Measurements from ENCODE around the gene SLCO2B1.

Gene SLCO2B1

DNA sequence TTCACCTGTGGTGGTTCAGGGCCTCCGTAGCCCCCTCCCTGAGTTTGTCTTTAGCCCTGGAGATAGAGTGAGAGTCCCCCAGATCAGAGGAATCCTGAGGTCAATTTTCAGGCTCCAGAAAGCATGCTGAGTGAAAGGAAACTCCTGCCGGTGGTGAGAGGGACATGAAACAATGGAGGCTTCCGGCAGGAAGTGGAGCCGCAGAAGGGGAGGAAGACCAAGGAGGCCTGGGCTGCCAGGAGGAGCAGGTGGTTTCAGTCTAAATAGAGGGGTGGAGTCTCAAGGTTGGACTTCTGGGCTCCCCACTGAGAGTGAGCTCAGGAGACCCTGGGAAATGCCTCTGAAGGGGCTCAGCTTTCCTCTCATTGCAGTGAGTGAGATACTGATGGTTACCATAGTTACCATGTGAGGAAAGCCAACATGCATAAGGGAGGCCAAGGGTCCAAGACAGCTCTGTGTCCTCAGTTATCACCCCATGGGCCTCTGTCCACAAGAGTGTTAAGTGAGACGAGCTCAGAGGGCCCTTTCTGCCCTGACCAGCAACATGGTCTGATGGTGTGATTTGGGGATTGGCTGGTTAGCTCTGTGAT, 10.7 kb downstream of the SLCO2B1 start:
- H3K4me3 ChIP-seq (ENCODE audit: insufficient read depth, low read depth, low read length, poor library complexity, severe bottlenecking) = no peak overlapping the region
- H3K36me3 ChIP-seq (ENCODE audit: control insufficient read depth, insufficient read depth, low read length) = no peaks in the 10 kb centered on the region
- DNase-seq = no peak
- no peaks in the 10 kb centered on the region for H3K9me3 ChIP-seq (ENCODE audit: control insufficient read depth, low read length)
- H3K27ac ChIP-seq (ENCODE audit: insufficient read depth, low read length, poor library complexity, severe bottlenecking) = no peak overlapping the region
- H3K27me3 ChIP-seq (replicated peaks; ENCODE audit: control insufficient read depth, insufficient read depth, low read length, poor library complexity, severe bottlenecking) = no peaks in the 10 kb centered on the region
- H3K4me1 ChIP-seq (ENCODE audit: control insufficient read depth, insufficient read depth, low read length, poor library complexity, severe bottlenecking) = no peaks in the 10 kb centered on the region

DNA sequence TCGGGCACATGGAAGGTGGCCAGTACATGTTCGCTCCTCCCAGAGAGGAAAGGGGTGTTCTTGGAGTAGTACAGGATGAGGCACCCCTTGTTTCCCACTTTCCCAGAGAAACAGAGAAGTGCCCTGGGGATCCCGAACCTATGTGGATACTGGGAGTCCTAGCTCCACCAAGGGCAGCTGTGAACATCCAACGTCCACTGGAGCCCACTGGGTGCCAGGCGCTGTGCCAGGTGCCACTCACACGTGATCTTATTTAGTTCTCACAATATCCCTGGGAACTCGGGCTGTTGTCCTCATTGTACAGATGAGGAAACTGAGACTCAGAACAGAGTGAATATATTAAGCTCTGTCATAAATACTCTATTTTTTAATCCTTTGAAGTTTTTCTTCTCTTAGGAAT, 12.0 kb downstream of the SLCO2B1 start:
- H3K36me3 ChIP-seq (ENCODE audit: control insufficient read depth, insufficient read depth, low read length) = no peaks in the 10 kb centered on the region
- H3K4me1 ChIP-seq (ENCODE audit: control insufficient read depth, insufficient read depth, low read length, poor library complexity, severe bottlenecking) = no peaks in the 10 kb centered on the region
- no peaks in the 10 kb centered on the region for H3K27me3 ChIP-seq (replicated peaks; ENCODE audit: control insufficient read depth, insufficient read depth, low read length, poor library complexity, severe bottlenecking)
- DNase-seq = no peak
- H3K27ac ChIP-seq (ENCODE audit: insufficient read depth, low read length, poor library complexity, severe bottlenecking) = no peak overlapping the region
- no peak overlapping the region for H3K4me3 ChIP-seq (ENCODE audit: insufficient read depth, low read depth, low read length, poor library complexity, severe bottlenecking)
- H3K9me3 ChIP-seq (ENCODE audit: control insufficient read depth, low read length) = no peaks in the 10 kb centered on the region

DNA sequence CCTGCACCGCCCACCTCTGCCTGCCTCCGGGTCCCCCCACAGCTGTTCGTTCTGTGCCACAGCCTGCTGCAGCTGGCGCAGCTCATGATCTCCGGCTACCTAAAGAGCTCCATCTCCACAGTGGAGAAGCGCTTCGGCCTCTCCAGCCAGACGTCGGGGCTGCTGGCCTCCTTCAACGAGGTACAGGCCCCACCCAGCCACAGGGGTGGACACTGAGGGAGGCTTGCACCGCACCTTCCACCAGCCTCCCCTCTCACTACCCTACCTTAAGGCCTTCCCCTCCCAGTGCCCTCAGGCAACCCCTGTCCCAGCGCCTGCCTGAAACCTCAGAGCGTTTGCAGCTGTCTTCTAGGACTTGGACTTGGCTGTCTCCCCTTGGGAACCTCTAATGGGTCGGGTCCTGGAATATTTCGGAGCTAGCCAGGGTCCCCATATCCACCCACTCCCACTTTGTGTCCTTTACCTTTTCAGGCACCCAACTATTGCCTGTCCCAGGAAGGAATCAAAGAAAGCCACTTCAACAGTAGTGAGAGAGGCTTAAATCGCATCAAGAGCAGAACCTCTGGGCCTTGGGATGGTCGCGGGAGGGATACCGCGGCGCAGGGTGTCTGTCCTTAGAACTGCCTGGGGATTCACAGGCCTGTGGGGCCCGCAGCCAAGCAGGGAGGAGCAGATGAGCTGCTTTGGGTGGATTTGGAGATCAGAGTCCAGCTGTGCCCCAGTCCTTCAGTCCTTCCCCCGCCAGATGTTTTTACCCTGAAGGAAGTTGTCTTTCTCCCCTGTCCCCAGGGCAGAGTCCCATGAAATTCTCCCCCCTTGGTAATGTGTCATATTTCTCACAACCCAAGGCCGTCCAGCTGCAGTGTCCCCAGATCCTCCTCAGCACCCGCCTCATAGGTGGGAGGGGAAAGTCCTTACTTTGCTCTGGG, 13.3 kb downstream of the SLCO2B1 start:
- DNase-seq = no peak
- H3K36me3 ChIP-seq (ENCODE audit: control insufficient read depth, insufficient read depth, low read length) = no peaks in the 10 kb centered on the region
- H3K4me1 ChIP-seq (ENCODE audit: control insufficient read depth, insufficient read depth, low read length, poor library complexity, severe bottlenecking) = no peaks in the 10 kb centered on the region
- H3K9me3 ChIP-seq (ENCODE audit: control insufficient read depth, low read length) = no peaks in the 10 kb centered on the region
- no peak overlapping the region for H3K27ac ChIP-seq (ENCODE audit: insufficient read depth, low read length, poor library complexity, severe bottlenecking)
- H3K27me3 ChIP-seq (replicated peaks; ENCODE audit: control insufficient read depth, insufficient read depth, low read length, poor library complexity, severe bottlenecking) = no peaks in the 10 kb centered on the region
- no peak overlapping the region for H3K4me3 ChIP-seq (ENCODE audit: insufficient read depth, low read depth, low read length, poor library complexity, severe bottlenecking)

DNA sequence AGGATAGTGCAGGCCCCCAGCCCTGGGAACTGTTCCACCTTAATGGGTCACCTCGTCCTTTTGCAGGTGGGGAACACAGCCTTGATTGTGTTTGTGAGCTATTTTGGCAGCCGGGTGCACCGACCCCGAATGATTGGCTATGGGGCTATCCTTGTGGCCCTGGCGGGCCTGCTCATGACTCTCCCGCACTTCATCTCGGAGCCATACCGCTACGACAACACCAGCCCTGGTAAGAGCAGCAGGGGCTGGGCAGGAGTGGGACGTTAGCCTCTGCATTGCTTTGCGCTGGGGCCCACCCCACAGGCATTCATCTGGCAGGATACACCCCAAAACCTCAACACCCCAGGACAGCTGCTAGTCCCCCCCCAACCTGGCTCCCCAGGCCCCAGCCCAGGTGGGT, 14.8 kb downstream of the SLCO2B1 start:
- Histone ChIP-seq H3K9me3 (ENCODE audit: control insufficient read depth, low read length) (no peaks in the 10 kb centered on the region), H3K4me3 (ENCODE audit: insufficient read depth, low read depth, low read length, poor library complexity, severe bottlenecking) (no peak overlapping the region)

DNA sequence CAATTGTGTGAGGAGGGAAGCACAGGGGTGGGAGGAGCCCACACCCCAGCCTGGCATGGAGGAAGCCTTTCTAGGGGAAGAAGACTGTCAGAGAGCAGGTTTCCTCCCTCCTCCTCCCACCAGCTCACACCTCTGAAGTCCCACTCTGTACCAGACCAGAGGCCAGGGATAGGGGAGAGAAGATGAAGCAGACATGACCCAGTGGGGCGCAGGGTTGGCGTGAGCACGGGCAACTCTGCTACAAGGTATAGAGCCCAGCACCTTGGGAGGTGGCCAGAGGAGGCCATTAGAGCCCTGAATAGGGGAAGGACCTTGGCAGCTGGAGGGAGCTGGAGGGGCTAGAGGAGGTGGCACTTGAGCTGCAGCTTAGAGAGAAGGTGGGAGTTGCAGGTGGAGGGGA, 15.9 kb downstream of the SLCO2B1 start:
- Histone ChIP-seq H3K36me3 (ENCODE audit: control insufficient read depth, insufficient read depth, low read length) (no peaks in the 10 kb centered on the region), H3K27ac (ENCODE audit: insufficient read depth, low read length, poor library complexity, severe bottlenecking) (no peak overlapping the region), H3K4me3 (ENCODE audit: insufficient read depth, low read depth, low read length, poor library complexity, severe bottlenecking) (no peak overlapping the region), H3K4me1 (ENCODE audit: control insufficient read depth, insufficient read depth, low read length, poor library complexity, severe bottlenecking) (no peaks in the 10 kb centered on the region), H3K9me3 (ENCODE audit: control insufficient read depth, low read length) (no peaks in the 10 kb centered on the region), H3K27me3 (replicated peaks; ENCODE audit: control insufficient read depth, insufficient read depth, low read length, poor library complexity, severe bottlenecking) (no peaks in the 10 kb centered on the region)
- DNase-seq = no peak

More for the DNA sequence above, 14.8 kb downstream of the SLCO2B1 start:
- no peaks in the 10 kb centered on the region for H3K27me3 ChIP-seq (replicated peaks; ENCODE audit: control insufficient read depth, insufficient read depth, low read length, poor library complexity, severe bottlenecking)
- H3K27ac ChIP-seq (ENCODE audit: insufficient read depth, low read length, poor library complexity, severe bottlenecking) = no peak overlapping the region
- DNase-seq = no peak
- H3K36me3 ChIP-seq (ENCODE audit: control insufficient read depth, insufficient read depth, low read length) = no peaks in the 10 kb centered on the region
- H3K4me1 ChIP-seq (ENCODE audit: control insufficient read depth, insufficient read depth, low read length, poor library complexity, severe bottlenecking) = no peaks in the 10 kb centered on the region

DNA sequence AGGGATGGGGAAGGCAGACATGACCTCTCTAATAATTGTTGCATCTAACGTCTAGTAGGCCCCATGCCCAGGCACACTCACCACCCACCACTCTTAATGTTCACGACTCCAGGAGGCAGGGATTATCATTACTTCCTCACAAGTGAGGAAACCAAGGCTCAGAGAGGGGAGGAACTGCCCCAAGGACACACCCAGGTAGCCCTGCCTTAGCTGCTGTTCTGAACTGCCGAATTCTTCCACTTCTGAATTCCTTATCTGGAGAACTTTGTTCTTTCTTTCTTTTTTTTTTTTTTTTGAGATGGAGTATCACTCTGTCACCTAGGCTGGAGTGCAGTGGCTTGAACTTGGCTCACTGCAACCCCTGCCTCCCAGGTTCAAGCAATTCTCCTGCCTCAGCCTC, 16.7 kb downstream of the SLCO2B1 start:
- Histone ChIP-seq H3K9me3 (ENCODE audit: control insufficient read depth, low read length) (no peaks in the 10 kb centered on the region), H3K4me1 (ENCODE audit: control insufficient read depth, insufficient read depth, low read length, poor library complexity, severe bottlenecking) (no peaks in the 10 kb centered on the region), H3K4me3 (ENCODE audit: insufficient read depth, low read depth, low read length, poor library complexity, severe bottlenecking) (no peak overlapping the region), H3K27ac (ENCODE audit: insufficient read depth, low read length, poor library complexity, severe bottlenecking) (no peak overlapping the region), H3K36me3 (ENCODE audit: control insufficient read depth, insufficient read depth, low read length) (no peaks in the 10 kb centered on the region), H3K27me3 (replicated peaks; ENCODE audit: control insufficient read depth, insufficient read depth, low read length, poor library complexity, severe bottlenecking) (no peaks in the 10 kb centered on the region)
- no peak for DNase-seq

DNA sequence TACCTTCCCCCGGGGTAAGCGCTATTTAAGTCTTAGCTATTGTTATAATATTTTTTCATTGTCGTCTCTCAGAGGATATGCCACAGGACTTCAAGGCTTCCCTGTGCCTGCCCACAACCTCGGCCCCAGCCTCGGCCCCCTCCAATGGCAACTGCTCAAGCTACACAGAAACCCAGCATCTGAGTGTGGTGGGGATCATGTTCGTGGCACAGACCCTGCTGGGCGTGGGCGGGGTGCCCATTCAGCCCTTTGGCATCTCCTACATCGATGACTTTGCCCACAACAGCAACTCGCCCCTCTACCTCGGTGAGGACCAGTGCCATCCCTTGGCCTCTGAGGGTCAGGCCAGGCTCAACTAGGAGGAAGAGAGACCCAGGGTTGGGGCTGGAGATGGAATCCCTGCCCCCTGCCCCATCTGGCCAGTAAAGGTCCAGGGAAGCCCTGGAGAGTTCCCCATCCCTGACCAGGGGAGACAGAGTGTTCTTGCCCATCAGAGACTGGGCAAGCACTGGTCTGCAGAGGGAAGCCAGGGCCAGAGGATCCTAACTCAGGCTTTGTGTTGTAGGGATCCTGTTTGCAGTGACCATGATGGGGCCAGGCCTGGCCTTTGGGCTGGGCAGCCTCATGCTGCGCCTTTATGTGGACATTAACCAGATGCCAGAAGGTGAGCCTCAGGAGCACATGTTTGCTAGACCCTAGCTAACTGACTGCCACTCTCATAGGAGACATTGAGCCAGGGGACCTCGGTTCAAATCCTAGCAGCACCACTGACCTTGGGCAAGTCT, 18.4 kb downstream of the SLCO2B1 start:
- no peaks in the 10 kb centered on the region for H3K27me3 ChIP-seq (replicated peaks; ENCODE audit: control insufficient read depth, insufficient read depth, low read length, poor library complexity, severe bottlenecking)
- no peaks in the 10 kb centered on the region for H3K36me3 ChIP-seq (ENCODE audit: control insufficient read depth, insufficient read depth, low read length)
- no peak overlapping the region for H3K4me3 ChIP-seq (ENCODE audit: insufficient read depth, low read depth, low read length, poor library complexity, severe bottlenecking)
- H3K27ac ChIP-seq (ENCODE audit: insufficient read depth, low read length, poor library complexity, severe bottlenecking) = no peak overlapping the region
- no peaks in the 10 kb centered on the region for H3K9me3 ChIP-seq (ENCODE audit: control insufficient read depth, low read length)
- DNase-seq = no peak
- no peaks in the 10 kb centered on the region for H3K4me1 ChIP-seq (ENCODE audit: control insufficient read depth, insufficient read depth, low read length, poor library complexity, severe bottlenecking)

DNA sequence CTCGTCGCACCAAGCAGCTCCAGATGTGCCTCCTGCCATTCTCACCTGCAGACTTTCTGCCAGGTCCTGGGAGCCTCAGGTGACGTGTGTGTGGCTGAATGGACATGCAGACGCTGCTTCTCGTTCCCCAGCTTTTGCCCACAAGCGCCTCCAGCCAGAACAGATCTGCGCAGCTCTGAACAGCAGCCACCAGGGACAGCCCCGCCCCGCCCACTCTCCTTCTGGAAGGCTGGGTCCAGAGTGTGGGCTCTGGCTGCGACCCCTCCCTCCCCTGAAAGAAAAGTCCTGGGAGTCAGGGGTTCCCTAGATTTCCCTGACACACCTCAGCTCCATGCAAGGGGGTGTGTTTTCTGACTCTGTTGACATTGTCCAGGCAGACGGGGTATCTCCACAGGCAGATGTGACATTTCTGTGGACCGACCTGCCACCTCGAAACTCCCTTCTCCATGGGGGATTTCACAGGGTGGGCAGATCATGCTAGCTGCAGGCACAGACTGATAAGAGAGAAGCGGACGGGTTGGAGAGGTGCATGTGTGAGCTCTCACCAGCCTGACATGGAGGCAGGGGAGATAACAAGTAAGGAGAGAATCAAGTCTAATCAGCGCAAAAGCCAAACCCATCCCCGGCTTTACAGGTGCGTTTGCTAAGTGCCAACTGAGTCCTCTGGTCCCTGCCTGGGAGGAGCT, 19.8 kb downstream of the SLCO2B1 start:
- H3K4me3 ChIP-seq (ENCODE audit: insufficient read depth, low read depth, low read length, poor library complexity, severe bottlenecking) = no peak overlapping the region
- no peak overlapping the region for H3K27ac ChIP-seq (ENCODE audit: insufficient read depth, low read length, poor library complexity, severe bottlenecking)
- H3K4me1 ChIP-seq (ENCODE audit: control insufficient read depth, insufficient read depth, low read length, poor library complexity, severe bottlenecking) = peaks cover 10% of the 10 kb centered on the region
- H3K9me3 ChIP-seq (ENCODE audit: control insufficient read depth, low read length) = no peaks in the 10 kb centered on the region
- no peak for DNase-seq
- no peaks in the 10 kb centered on the region for H3K36me3 ChIP-seq (ENCODE audit: control insufficient read depth, insufficient read depth, low read length)
- H3K27me3 ChIP-seq (replicated peaks; ENCODE audit: control insufficient read depth, insufficient read depth, low read length, poor library complexity, severe bottlenecking) = no peaks in the 10 kb centered on the region

DNA sequence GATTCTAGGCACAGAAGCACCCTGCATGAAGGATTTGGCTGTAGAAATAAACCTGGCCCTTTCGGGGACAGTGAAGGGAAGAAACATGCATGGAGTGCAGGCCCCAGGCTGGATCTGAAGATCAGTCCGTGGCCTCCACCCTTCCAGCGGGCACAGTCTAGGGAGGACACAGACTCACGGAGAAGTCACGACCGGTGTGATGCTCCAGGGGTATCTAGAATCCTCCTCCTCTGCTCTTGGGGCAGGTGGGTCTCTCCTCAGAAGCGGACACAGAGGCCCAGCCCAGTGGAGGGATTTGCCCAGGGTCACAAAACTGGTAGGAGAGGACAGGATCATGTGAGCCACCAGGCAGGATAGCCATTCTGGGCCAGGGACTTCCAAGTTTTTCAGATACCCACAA, 22.4 kb downstream of the SLCO2B1 start:
- Histone ChIP-seq H3K27me3 (replicated peaks; ENCODE audit: control insufficient read depth, insufficient read depth, low read length, poor library complexity, severe bottlenecking) (no peaks in the 10 kb centered on the region), H3K9me3 (ENCODE audit: control insufficient read depth, low read length) (no peaks in the 10 kb centered on the region), H3K4me1 (ENCODE audit: control insufficient read depth, insufficient read depth, low read length, poor library complexity, severe bottlenecking) (peaks cover 11% of the 10 kb centered on the region), H3K36me3 (ENCODE audit: control insufficient read depth, insufficient read depth, low read length) (no peaks in the 10 kb centered on the region), H3K27ac (ENCODE audit: insufficient read depth, low read length, poor library complexity, severe bottlenecking) (no peak overlapping the region), H3K4me3 (ENCODE audit: insufficient read depth, low read depth, low read length, poor library complexity, severe bottlenecking) (no peak overlapping the region)
- no peak for DNase-seq
